Amniotic epithelial cell (primary cell): ENCODE data around the gene KIAA1217.

Experiments
- DNase-seq: peaks from one replicate; pipeline ENCODE4 v3.0.0-alpha.2; 2010; ENCODE audit warnings: low read depth

The KIAA1217 gene, protein sequence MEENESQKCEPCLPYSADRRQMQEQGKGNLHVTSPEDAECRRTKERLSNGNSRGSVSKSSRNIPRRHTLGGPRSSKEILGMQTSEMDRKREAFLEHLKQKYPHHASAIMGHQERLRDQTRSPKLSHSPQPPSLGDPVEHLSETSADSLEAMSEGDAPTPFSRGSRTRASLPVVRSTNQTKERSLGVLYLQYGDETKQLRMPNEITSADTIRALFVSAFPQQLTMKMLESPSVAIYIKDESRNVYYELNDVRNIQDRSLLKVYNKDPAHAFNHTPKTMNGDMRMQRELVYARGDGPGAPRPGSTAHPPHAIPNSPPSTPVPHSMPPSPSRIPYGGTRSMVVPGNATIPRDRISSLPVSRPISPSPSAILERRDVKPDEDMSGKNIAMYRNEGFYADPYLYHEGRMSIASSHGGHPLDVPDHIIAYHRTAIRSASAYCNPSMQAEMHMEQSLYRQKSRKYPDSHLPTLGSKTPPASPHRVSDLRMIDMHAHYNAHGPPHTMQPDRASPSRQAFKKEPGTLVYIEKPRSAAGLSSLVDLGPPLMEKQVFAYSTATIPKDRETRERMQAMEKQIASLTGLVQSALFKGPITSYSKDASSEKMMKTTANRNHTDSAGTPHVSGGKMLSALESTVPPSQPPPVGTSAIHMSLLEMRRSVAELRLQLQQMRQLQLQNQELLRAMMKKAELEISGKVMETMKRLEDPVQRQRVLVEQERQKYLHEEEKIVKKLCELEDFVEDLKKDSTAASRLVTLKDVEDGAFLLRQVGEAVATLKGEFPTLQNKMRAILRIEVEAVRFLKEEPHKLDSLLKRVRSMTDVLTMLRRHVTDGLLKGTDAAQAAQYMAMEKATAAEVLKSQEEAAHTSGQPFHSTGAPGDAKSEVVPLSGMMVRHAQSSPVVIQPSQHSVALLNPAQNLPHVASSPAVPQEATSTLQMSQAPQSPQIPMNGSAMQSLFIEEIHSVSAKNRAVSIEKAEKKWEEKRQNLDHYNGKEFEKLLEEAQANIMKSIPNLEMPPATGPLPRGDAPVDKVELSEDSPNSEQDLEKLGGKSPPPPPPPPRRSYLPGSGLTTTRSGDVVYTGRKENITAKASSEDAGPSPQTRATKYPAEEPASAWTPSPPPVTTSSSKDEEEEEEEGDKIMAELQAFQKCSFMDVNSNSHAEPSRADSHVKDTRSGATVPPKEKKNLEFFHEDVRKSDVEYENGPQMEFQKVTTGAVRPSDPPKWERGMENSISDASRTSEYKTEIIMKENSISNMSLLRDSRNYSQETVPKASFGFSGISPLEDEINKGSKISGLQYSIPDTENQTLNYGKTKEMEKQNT (N-terminal part only)

DNA sequence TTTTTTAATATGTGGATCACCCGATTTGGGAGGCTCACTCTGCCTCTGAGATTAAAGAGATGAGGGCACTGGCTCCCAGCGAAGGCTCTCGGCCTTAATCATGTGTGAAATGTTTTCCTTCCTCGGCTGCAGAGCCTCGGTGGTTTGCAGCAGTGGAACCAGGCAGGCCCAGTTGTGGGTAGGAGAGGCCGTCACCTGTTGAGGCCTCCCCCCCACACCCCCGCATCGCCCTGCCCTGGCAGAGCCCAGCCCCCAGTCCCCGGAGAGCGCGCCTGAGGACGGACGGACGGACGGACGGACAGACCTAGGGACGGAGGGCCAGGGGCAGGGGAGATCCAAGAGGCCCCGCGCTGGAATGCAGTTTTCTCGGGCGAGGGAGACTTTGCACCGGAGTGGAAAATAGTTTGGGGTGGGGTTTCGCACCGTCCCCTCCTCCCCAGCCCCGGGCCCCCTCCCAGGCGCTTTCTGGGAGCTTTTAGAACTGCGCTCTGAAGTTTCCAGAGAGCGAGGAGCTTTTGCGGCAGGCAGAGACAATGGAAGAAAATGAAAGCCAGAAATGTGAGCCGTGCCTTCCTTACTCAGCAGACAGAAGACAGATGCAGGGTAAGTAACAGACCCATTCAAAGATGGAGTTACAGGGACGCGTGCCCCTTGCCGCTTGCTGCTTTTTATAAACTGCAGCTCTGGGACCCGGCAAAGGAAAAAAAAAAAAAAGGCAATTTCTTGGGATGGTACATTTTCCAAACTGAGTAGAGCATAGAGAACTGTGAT is at the start of gene KIAA1217:
Gene KIAA1217, plus strand, starts transcription at position 478 of the 771 bp plus-strand sequence. Its CDS starts 56 bp downstream, at position 534.
- DNase-seq = peak; percentile 52

DNA sequence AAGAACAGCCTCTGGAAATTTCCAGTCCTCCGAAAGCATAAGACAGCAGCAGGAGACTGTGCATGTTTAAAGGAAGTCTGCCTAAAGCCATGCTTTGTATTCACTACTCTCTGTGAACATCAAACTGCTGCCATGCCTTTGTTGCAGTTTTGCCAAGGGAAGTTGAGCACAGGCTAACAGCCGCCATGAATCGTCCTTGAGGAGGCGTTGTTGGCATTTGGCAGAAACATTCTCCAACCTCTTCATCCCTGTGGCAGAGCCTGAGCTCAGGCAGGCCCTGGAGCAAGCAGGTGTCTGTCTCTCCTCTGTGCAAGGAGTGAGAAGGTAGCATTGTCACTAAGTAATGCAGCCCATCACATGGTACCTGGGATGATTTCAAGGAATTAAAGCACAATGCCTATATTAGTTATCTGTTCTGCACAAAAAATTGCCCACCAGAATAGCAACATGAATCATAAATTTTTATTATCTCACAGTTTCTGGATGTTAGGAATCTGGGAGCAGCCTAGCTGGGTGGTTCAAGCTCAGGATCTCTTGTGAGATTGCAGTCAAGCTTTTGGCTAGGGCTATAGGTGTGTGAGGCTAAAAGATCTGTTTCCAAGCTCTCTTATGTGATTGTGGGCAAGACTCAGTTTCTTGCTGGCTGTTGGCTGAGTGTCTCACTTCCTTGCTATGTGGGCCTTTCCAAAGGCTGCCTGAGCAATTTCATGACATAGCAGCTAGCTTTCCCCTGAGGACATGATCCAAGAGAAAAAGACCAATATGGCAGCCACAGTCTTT is 46.5 kb upstream of the KIAA1217 start:
- no peak for DNase-seq

DNA sequence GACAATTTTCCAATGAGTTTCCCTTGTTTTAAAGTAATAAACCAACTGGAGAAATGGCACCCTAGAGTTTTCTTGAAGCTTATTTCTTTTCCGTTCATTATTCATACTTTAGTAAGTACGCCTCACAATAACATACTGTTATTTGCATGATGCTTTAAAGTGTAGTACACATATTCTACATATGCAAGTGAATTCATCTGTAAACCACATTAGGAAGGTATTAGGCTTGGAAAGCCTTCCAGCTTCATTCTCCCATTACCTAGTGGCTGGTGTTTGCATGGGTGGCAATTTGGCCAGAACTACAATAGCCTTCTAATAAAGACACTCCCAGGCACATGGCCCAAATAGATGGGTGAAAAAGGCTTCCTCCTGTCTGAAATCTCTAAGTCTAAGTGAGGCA is 45.5 kb upstream of the KIAA1217 start:
- no peak for DNase-seq

DNA sequence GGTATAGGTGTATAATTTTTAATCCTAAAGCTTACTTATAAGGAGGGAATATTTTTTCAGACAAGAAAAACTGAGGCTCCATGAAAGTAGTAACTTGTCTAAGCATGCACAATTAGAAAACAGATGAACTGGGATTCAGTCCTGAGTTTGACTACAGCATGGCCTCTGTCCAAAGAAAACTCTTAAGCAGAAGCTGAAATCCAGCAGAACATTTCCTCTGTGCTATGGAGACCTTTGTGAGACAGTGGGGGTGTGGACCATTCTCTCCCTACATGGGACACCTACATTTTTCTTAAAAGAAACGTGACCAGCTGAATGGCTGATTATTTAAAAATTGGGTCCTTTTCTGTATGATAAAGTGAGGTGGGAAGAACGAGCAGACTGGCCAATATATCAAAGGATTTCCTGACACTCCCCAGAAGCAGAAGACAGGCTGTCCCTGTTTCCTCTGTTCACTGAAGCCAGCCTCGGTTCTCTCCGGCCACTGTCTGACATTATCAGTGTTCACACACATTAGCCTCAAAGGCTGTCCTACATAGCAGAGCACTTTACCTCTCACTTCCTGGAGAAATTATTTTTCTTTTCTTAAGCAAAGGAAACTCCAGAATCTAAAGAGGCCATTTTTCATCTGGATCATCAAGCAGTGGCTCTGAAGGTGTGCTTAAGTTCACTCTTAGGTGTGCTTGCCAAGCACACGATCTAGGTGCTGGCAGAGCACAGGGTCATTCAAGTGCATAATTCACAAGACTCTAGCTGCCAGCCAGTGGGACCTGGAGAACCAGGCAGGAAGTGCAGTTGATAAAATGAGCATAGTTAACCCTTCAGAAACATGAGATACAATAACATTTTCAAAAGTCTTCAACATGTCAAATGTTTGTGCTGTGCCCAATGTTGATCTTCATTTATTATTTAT is 40.4 kb upstream of the KIAA1217 start:
- no peak for DNase-seq

DNA sequence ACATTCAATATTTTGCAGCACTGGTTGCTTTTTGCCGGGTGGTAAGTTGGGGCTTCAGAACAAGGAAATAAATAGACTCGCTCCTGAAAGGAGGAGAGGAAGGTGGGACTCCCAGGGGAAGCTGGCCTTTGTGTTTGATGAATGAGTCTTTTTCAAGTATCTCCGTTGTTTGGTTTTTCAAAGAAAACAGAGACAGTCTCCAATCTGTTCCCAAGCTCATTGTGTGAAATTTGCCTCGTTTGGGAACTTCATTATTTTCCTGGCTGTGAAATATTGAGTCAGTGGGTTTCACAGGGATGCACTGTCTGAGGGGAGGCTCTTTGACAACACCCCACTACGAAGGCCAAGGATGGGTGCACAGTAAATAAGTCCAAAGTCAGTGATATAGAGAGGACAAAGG is 38.7 kb upstream of the KIAA1217 start:
- DNase-seq = no peak

DNA sequence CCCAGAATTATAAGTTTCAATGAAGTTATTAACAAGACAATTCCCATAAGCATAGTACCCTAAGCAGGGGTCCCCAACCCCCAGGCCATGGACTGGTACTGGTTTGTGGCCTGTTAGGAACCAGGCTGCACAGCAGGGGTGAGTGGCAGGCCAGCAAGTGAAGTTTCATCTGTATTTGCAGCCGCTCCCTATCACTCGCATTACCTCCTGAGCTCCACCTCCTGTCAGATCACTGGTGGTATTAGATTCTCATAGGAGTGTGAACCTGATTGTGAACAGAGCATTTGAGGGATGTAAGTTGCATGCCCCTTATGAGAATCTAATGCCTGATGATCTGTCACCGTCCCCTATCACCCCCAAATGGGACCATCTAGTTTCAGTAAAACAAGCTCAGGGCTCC is 36.0 kb upstream of the KIAA1217 start:
- DNase-seq = no peak

DNA sequence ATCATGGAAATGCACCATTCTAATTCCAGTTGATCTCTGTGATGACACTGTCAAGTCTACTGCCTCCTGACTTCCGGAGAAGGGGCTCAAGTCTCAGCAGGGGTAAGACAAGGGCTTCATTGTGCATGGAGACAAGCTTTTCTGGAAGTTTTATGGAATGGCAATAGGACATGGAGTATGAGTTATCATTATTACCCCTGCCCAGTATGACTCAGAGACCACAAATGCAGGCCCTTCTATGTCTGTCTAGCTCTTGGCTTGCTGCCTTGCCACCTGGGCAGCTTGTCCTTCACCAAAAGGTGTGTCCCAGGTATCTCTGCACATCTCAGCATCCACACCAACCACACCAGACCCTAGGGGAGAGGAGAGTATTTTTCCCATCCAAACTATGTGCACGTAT is 34.9 kb upstream of the KIAA1217 start:
- no peak for DNase-seq

DNA sequence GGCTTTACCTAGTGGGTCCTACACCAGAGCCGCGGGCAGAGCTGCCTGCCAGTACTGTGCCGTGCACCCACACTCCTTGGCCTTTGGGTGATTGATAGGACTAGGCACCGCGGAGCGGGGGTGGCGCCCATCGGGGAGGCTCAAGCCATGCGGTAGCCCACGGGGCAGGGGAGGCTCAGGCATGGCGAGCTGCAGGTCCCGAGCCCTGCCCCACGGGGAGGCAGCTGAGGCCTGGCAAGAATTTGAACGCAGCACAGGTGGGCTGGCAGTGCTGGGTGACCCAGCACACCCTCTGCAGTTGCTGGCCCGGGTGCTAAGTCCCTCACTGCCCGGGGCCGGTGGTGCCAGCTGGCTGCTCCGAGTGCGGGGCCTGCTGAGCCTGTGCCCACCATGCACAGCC is 32.3 kb upstream of the KIAA1217 start:
- no peak for DNase-seq

DNA sequence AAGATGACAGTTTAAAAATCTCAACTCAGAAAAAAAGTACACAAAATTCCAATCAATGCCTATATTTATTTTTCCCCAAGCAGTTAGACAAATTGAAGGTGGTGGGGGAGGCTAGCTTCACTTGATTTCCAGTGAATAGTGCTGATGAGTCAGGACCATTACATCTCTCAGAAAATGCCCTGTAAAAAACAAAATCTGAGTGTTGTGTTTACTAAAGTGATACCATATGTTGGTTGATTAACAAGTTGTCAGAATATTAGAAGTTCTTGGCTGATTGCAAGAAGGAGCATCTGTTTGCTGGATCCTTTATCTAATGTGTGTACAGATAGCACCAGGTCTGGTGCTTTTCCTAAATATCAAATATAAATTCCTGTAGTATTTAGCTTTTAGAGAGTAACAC is 31.3 kb upstream of the KIAA1217 start:
- DNase-seq = no peak

DNA sequence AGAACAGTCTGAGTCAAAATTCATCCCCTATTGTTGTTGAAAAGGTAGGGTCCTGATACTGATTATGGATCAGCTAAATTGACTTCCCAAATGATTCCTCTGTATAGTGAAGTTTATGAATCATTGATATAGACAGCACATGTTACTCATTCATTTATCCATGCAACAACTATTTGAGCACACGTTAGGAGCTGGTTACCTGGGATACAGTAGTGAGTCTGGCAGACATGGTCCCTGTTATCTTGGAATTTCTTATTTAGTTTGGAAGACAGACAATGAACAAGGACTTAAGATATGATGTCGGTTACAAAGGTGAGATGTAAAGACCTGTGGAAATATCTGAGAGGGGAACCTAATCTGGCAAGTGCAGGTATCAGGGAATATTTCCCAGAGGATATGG is 28.0 kb upstream of the KIAA1217 start:
- DNase-seq = no peak

DNA sequence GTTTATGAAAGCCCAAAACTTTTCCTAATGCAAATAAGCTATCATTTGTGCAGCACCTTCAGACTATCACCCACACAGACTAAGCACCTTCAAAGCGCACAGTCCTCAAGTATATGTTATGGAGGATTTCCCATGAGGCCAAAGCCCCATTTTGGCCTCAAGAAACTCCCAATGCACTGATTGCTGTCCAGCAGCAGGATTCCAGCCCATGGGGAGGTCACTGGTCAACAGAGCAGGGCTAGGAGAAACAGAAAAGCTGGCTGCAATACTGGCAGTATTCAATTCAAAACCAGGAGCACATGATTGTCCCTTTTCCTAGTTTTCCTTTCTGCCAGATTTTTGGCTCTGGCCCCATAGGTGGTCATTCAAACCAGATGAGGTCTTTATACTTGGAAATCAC is 24.5 kb upstream of the KIAA1217 start:
- no peak for DNase-seq

DNA sequence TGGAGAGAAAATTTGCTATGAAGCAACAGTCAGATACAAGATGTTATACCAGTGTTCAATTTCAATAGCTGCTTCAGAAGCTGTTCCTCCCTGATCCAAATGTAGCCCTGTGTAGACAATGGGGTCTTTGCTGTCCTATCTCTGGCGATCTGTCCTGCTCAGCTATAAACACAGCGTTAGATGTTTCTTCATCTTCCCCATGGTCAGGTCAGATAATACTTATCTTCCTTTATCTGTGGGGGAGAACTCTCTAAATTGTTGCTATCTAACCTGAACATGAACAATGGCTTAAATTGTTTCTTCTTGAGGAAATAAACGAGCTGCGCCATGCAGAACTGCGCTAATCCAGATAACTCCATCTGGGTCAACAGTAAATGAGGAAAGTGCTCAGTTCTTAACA is 15.6 kb upstream of the KIAA1217 start:
- no peak for DNase-seq

DNA sequence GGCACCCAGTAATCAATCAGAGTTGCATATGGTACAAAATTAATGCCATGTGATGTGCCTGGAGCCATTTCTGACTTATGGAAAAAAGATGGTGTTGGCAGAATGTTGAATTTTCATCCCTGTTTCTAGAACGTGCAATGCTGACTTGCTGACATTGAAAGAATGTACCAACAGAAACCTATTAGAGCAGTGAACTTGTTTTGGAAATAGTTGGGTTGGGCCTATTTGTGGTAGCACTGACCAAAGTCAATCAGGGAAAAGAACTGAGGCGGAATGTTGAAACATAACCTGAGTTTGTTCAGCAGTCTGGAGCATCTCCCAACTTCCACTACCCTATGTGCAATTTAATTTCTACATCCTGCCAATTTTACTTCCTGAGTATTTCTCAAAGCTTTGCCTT is 11.7 kb upstream of the KIAA1217 start:
- no peak for DNase-seq

DNA sequence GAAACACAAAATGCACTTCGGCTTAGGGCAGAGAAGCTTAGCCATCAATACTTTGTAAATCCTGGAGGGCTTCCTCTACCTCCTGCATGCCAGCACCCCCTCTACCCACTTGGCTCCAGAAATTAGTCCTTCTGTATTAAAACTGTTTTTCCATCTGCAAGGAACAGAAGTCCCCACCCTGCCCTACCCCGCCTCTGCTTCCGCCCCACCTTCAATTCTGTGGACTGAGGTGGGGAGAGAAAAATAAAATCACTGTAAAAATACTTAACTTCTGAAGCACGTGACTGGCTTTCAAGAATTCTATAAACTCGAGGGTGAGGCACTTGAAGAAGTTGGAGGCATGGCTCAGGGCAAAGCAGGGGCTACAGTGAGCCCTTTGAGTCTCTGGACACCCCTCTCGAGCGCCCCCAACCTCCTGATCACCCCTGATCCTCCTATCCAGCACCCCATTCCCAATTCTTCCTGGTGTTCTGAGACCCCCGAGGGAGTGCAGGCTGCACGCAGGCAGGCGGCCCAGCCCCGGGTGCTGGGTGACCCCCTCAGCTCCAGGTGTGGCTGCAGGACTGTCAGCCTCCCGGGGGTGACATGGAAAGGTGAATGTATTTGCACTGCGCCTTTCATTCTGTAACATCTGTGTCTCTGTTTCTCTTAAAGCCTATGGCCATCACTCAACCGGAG is 7.3 kb upstream of the KIAA1217 start:
- DNase-seq = no peak

DNA sequence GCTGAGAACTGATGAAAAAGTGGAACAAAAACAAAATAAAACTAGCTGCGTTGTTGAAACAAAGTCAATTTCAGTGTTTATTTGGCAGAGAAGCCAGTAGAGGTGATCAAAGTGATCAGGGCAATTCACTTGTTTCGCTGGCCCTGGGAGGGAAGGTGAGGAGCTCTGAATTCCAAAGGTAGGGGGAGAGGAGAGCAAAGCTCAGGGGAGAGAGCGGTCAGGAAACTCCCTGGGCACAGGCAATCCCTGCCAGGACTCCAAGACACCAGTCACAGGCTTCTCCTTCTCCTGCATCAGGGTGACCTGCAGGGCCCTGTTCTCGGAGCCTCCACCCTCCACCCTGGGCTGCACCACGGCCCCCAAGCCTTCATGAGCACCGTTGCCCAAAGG is 6.8 kb upstream of the KIAA1217 start:
- DNase-seq = no peak

DNA sequence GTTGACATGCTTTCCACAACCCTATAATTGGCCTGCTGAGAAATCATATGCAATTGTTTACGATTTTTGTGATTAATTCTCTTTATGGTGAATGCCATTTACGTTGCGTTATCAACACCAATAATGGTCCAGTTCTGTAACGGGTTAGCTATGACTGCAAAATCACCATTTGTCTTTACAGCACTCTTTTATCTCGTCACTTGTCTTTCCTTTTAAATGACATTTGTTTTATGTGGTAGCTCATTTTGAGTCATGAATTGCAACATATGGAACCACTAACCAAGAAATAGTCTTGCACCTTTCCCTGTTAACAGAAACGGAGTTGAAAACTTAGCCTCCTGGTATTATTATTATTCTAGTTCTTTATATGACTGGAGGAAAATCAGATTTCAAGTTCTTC is 3.1 kb upstream of the KIAA1217 start:
- peak; percentile 72 for DNase-seq

DNA sequence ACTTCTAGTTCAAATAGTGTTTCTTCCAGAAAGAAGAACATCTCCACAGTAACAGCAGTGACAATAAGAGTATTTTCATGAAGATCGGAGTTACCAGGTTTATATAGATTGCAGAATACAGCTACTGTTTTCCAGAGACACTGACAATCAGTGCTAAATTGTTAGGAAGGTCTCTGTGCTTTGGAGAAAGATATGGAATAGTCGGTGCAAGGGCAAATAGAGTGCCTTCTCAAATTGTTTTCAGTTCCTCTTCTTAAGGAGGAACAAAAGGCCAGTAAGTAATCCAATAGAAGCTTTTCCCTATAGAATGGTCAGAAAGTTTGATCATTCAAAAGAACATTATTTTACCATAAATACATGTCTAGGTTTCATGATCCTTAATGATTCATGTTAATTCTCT is 2.6 kb upstream of the KIAA1217 start:
- no peak for DNase-seq

DNA sequence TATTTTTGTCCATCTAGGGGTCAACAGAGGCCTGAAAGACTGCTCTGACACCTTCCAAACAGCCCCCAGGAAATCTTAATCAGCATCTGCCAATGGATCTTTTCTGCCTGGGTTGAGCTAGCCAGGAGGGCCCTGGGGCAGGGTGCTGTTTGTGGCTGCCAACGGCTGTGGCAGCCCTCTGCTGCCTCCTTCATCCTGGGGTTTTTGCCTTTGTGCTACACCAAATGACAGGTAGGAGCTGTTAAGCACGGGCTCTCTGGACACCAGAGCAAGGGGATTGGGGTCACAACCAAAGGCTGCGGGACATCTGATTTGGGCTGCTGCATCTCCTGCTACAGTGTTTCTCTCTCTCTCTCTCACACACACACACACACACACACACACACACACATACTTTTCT is 2.0 kb upstream of the KIAA1217 start:
- DNase-seq = no peak

DNA sequence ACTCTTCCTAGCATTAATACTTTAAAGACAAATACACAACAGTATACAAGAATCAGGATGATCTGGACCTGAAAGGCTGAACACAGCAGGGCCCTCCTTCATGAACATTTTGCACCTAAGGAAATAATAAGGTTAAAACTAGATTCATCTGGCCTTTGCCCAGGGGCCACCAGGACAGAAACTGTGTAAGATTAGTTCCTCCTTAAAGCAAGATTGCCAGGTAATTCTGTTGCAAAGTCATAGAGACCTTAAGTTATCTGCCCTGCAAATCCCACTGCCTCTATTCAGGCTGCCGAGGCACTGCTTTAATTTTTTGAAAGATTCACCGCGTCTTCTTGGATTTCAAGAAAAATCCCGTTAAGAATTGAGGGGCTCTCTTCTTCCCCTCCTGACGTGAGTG is 1.6 kb upstream of the KIAA1217 start:
- DNase-seq = no peak
